Astrocyte (in vitro differentiated cells and primary cell): ENCODE data around the gene HELT. TPM values are rescaled to one million over a fixed set of nuclear protein-coding genes. Genes with fewer than 3 reads are reported as not detected.

Source experiments
- DNase-seq: peaks from one replicate; pipeline ENCODE4 v3.0.0-alpha.2; 2010; ENCODE audit warnings: low read depth
- FAIRE-seq: peaks from 2 replicates; lab custom pipeline; 2011; peaks lifted over from hg19 to GRCh38; lab: Jason Lieb, UNC
- H2AFZ ChIP-seq: 2 replicates; pipeline ENCODE4 v1.6.0; 2012; ENCODE audit warnings: low read depth, low read length, inconsistent platforms
- H3K27ac ChIP-seq: 2 replicates; pipeline ENCODE4 v1.5.1; 2011; ENCODE audit warnings: low read depth, low read length, inconsistent platforms
- H3K27me3 ChIP-seq: 2 replicates; pipeline ENCODE4 v1.6.0; 2011; ENCODE audit warnings: low read length, inconsistent platforms; ENCODE audit not compliant: insufficient read depth
- H3K36me3 ChIP-seq: 2 replicates; pipeline ENCODE4 v1.5.1; 2011; ENCODE audit warnings: low read length, inconsistent platforms; ENCODE audit not compliant: insufficient read depth
- H3K4me1 ChIP-seq: 2 replicates; pipeline ENCODE4 v1.5.1; 2011; ENCODE audit warnings: low read length, inconsistent platforms; ENCODE audit not compliant: insufficient read depth
- H3K4me2 ChIP-seq: 2 replicates; pipeline ENCODE4 v1.6.0; 2012; ENCODE audit warnings: low read length, inconsistent platforms
- H3K4me3 ChIP-seq: 2 replicates; pipeline ENCODE4 v1.5.1; 2011; ENCODE audit warnings: low read depth, mild to moderate bottlenecking, low read length, inconsistent platforms; ENCODE audit not compliant: insufficient read depth
- H3K79me2 ChIP-seq: 2 replicates; pipeline ENCODE4 v1.6.0; 2012; ENCODE audit warnings: mild to moderate bottlenecking, low read length, inconsistent platforms; ENCODE audit not compliant: insufficient read depth
- H3K9ac ChIP-seq: 2 replicates; pipeline ENCODE4 v1.6.0; 2012; ENCODE audit warnings: mild to moderate bottlenecking, low read length, inconsistent platforms
- H3K9me3 ChIP-seq: 2 replicates; pipeline ENCODE4 v1.5.1; 2012; ENCODE audit warnings: low read depth, mild to moderate bottlenecking, low read length, inconsistent platforms; ENCODE audit not compliant: insufficient read depth
- H4K20me1 ChIP-seq: 2 replicates; pipeline ENCODE4 v1.6.0; 2012; ENCODE audit warnings: low read length, inconsistent platforms; ENCODE audit not compliant: insufficient read depth
- H3K27ac Mint-ChIP-seq: one replicate; pipeline ENCODE4 v1.8.0; 2021; ENCODE audit warnings: mild to moderate bottlenecking, mixed read lengths; ENCODE audit not compliant: unreplicated experiment
- H3K27me3 Mint-ChIP-seq: one replicate; pipeline ENCODE4 v1.8.0; 2021; ENCODE audit warnings: low read depth, mixed read lengths; ENCODE audit not compliant: unreplicated experiment
- H3K36me3 Mint-ChIP-seq: one replicate; pipeline ENCODE4 v1.8.0; 2021; ENCODE audit warnings: low read depth, mixed read lengths; ENCODE audit not compliant: unreplicated experiment
- H3K4me1 Mint-ChIP-seq: one replicate; pipeline ENCODE4 v1.8.0; 2021; ENCODE audit warnings: low read depth, mixed read lengths; ENCODE audit not compliant: unreplicated experiment
- H3K4me3 Mint-ChIP-seq: one replicate; pipeline ENCODE4 v1.8.0; 2021; ENCODE audit warnings: mild to moderate bottlenecking, moderate library complexity, mixed read lengths; ENCODE audit not compliant: unreplicated experiment
- H3K9me3 Mint-ChIP-seq: one replicate; pipeline ENCODE4 v1.8.0; 2021; ENCODE audit warnings: mild to moderate bottlenecking, mixed read lengths; ENCODE audit not compliant: unreplicated experiment
- CTCF ChIP-seq: IDR thresholded peaks from 2 replicates; pipeline ENCODE4 v1.5.1; 2011; ENCODE audit warnings: low read depth, mild to moderate bottlenecking, inconsistent platforms, low read length, moderate library complexity; ENCODE audit not compliant: insufficient read depth
- EZH2 ChIP-seq: IDR thresholded peaks from 2 replicates; pipeline ENCODE4 v1.6.1; 2012; ENCODE audit warnings: mild to moderate bottlenecking, low read length, inconsistent platforms; ENCODE audit not compliant: insufficient read depth
- total RNA-seq: library from RNA; stranded (reverse); gene quantifications from 2 replicates; pipeline ENCODE4 v1.2.1, GENCODE V29; 2021

Gene HELT
- total RNA-seq, 1 donor from 2014 or later, result not detected

- Mint-ChIP-seq H3K9me3 (peaks cover 2% of the 10 kb centered on the region), H3K4me3 (no peak overlapping the region), H3K27me3 (peaks cover 77% of the 10 kb centered on the region), H3K36me3 (no peaks in the 10 kb centered on the region), H3K27ac (no peak overlapping the region), H3K4me1 (peaks cover 3% of the 10 kb centered on the region)
- H3K4me1 ChIP-seq, result peaks cover 7% of the 10 kb centered on the region
- H3K36me3 ChIP-seq, result no peaks in the 10 kb centered on the region
- H3K9me3 ChIP-seq, result no peaks in the 10 kb centered on the region
- H3K9ac ChIP-seq, result no peak overlapping the region
- TF ChIP-seq CTCF, result no peak
- no peak for TF ChIP-seq EZH2
- H3K27ac ChIP-seq, result no peak overlapping the region
- DNase-seq (no peak), FAIRE-seq (no peak)
- H3K4me3 ChIP-seq, result no peak overlapping the region
- no peaks in the 10 kb centered on the region for H4K20me1 ChIP-seq
- H3K79me2 ChIP-seq, result no peaks in the 10 kb centered on the region
- no peak overlapping the region for H2AFZ ChIP-seq
- no peak overlapping the region for H3K4me2 ChIP-seq
- peaks cover 26% of the 10 kb centered on the region for H3K27me3 ChIP-seq
Measured at GRCh38 chr4:185003596-185004351, 14.5 kb upstream of the HELT start.

DNA sequence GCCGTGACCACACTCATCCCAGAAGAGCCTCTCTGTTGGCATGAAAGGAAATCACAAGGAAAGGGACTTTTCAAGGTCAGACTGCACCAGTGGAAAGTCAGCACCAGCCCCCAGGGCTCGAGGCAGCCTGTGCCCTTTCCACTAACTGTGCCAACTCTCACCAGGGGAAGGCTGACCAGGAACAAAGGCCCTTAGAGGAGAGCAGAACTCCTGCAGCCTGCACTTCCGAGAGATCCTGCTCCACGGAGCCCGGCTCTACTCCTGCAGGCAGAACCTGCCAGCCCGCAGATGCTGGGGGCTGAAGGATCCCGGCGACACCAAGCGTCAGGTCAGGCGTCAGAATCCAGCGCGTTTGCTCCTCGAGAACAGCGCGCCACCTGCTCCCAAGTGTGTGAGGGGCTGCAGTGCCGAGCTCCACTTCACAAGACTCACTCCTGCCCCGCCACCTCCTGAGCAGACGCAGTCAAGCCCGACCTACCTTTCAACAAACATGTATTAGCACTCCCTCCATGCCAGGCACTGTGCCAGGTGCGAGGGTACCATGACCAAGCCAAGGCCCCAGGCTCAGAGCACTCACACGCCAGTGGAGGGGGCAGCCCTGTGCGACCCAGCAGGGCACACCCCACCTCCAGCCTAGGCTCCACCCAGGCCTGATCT is 13.6 kb upstream of the HELT start:
- Histone ChIP-seq H3K9me3 (no peaks in the 10 kb centered on the region), H4K20me1 (no peaks in the 10 kb centered on the region), H3K4me2 (peak overlapping the region; percentile 75), H3K4me1 (peaks cover 7% of the 10 kb centered on the region), H3K27me3 (peaks cover 31% of the 10 kb centered on the region), H3K79me2 (no peaks in the 10 kb centered on the region), H3K4me3 (peak overlapping the region; percentile 6), H3K36me3 (no peaks in the 10 kb centered on the region), H2AFZ (peak overlapping the region; percentile 70), H3K9ac (no peak overlapping the region), H3K27ac (no peak overlapping the region)
- DNase-seq (no peak), FAIRE-seq (no peak)
- peaks cover 86% of the 10 kb centered on the region for H3K27me3 Mint-ChIP-seq
- no peaks in the 10 kb centered on the region for H3K36me3 Mint-ChIP-seq
- peaks cover 2% of the 10 kb centered on the region for H3K9me3 Mint-ChIP-seq
- no peak overlapping the region for H3K4me3 Mint-ChIP-seq
- TF ChIP-seq CTCF (no peak), EZH2 (no peak)
- H3K27ac Mint-ChIP-seq, result no peak overlapping the region
- peaks cover 3% of the 10 kb centered on the region for H3K4me1 Mint-ChIP-seq
